Tibial nerve (tissue), 4 donors: Measurements from ENCODE around the gene SHPK.

ENCODE experiments used
- EP300 ChIP-seq, 2 donors: sonication (generic); formaldehyde crosslinking; IDR thresholded peaks; one replicate each; pipeline ENCODE4 v1.6.1; 2017; ENCODE audit warnings: antibody characterized with exemption in 2 of 2, mild to moderate bottlenecking in 1 of 2
- POLR2A ChIP-seq, 2 donors: fragments of 450-650 bp; IDR thresholded peaks; one replicate each; pipeline ENCODE4 v1.6.1; 2017; ENCODE audit warnings: antibody characterized with exemption in 2 of 2, mild to moderate bottlenecking in 2 of 2, moderate library complexity in 2 of 2
- TF ChIP-seq, protein P1 (sequence below), 5 experiments: fragments of 200-600 bp in 3 of 5; fragments of 450-650 bp in 2 of 5; sonication (generic) in 3 of 5; IDR thresholded peaks; one replicate each; pipeline ENCODE4 v1.5.1; 2016 to 2019; ENCODE audit warnings: antibody characterized with exemption in 5 of 5, mild to moderate bottlenecking in 3 of 5, moderate library complexity in 2 of 5

DNA sequence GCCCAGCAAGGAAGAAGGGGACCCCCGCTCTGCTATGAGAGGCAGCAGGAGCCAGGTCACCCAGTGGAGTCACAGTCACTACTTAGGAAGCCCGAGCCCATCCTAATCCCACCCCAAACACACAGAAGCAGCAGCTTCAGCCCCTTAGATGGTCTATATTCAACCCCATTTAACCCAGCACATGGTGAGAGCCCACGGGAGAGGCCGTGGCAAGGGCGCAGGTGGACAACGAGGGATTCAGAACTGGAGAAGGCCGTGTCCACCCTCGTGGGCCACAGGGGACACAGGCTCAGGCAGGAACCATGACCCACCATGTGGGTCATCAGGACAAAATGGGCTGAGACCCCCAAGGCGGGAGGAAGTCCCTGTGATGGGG is 76.8 kb downstream of the SHPK start:
- TF ChIP-seq, protein P1, sequence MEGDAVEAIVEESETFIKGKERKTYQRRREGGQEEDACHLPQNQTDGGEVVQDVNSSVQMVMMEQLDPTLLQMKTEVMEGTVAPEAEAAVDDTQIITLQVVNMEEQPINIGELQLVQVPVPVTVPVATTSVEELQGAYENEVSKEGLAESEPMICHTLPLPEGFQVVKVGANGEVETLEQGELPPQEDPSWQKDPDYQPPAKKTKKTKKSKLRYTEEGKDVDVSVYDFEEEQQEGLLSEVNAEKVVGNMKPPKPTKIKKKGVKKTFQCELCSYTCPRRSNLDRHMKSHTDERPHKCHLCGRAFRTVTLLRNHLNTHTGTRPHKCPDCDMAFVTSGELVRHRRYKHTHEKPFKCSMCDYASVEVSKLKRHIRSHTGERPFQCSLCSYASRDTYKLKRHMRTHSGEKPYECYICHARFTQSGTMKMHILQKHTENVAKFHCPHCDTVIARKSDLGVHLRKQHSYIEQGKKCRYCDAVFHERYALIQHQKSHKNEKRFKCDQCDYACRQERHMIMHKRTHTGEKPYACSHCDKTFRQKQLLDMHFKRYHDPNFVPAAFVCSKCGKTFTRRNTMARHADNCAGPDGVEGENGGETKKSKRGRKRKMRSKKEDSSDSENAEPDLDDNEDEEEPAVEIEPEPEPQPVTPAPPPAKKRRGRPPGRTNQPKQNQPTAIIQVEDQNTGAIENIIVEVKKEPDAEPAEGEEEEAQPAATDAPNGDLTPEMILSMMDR (IDR thresholded peaks at IDR 0.05) = no peak
- TF ChIP-seq POLR2A (IDR thresholded peaks at IDR 0.05) (no peak), EP300 (IDR thresholded peaks at IDR 0.05) (no peak)
